Activated T-helper 2 cell treated with anti-CD3 and anti-CD28 coated beads, Interferon-gamma antibody, Interleukin-2, Interleukin-4, amounts not matched to agents 10 μg/mL and 5 μg/mL and 100 μg/mL, durations not matched to agents 14 hours and 24 hours and 36 hours (primary cell): Measurements from ENCODE around the gene CUL7. TPM values are rescaled to one million over a fixed set of nuclear protein-coding genes. Genes with fewer than 3 reads are reported as not detected.
"Not testable (repeated sequence)": the region's sequence is repeated elsewhere in the genome, so short reads cannot be mapped to it uniquely, and the experiment has no call there.

ENCODE experiments used
- DNase-seq: peaks from one replicate; pipeline ENCODE4 v3.0.0; 2021; ENCODE audit warnings: low spot score
- H3K27ac Mint-ChIP-seq: one replicate; pipeline ENCODE4 v1.8.0; 2021; ENCODE audit warnings: mixed read lengths
- H3K27me3 Mint-ChIP-seq: one replicate; pipeline ENCODE4 v1.8.0; 2021; ENCODE audit warnings: low read depth, mixed read lengths
- H3K36me3 Mint-ChIP-seq: one replicate; pipeline ENCODE4 v1.8.0; 2021; ENCODE audit warnings: low read depth, mixed read lengths
- H3K4me1 Mint-ChIP-seq: one replicate; pipeline ENCODE4 v1.8.0; 2021; ENCODE audit warnings: low read depth, mixed read lengths
- H3K4me3 Mint-ChIP-seq: one replicate; pipeline ENCODE4 v1.8.0; 2021; ENCODE audit warnings: low read depth, mild to moderate bottlenecking, moderate library complexity, mixed read lengths
- H3K9me3 Mint-ChIP-seq: one replicate; pipeline ENCODE4 v1.8.0; 2021; ENCODE audit warnings: mixed read lengths
- intact Hi-C: fragments of 100-400 bp; cut with micrococcal nuclease; formaldehyde crosslinking; loops from one replicate; pipeline ENCODE4 v1.15.1; 2023
- total RNA-seq: library from RNA; stranded (reverse); gene quantifications from 2 replicates; pipeline ENCODE4 v1.2.3, GENCODE V29; 2022

The CUL7 gene
- total RNA-seq, 1 donor from 2014 or later = 27.3 TPM

- Mint-ChIP-seq H3K9me3 (no peaks in the 10 kb centered on the region), H3K4me1 (peaks cover 44% of the 10 kb centered on the region), H3K27me3 (no peaks in the 10 kb centered on the region), H3K36me3 (peaks cover 64% of the 10 kb centered on the region), H3K27ac (no peak overlapping the region), H3K4me3 (peak overlapping the region; percentile 23)
- no peak for DNase-seq
- intact Hi-C loops = no loop called here
Measured at GRCh38 chr6:43016176-43016942, 37.3 kb downstream of the CUL7 start.

GRCh38 chr6:43014434-43014909 is 39.2 kb downstream of the CUL7 start:
- no peak for DNase-seq
- Mint-ChIP-seq H3K9me3 (no peaks in the 10 kb centered on the region), H3K27me3 (no peaks in the 10 kb centered on the region), H3K4me1 (peaks cover 36% of the 10 kb centered on the region), H3K27ac (peak overlapping the region; percentile 74), H3K4me3 (peak overlapping the region; percentile 96), H3K36me3 (peaks cover 68% of the 10 kb centered on the region)
- intact Hi-C loops = loop anchor here (1.0 to 2.0 kb wide), 4 partner anchors 45 to 268 kb away; partner anchors contain the start of genes CNPY3, KLC4, MRPL2 and TBCC

DNA sequence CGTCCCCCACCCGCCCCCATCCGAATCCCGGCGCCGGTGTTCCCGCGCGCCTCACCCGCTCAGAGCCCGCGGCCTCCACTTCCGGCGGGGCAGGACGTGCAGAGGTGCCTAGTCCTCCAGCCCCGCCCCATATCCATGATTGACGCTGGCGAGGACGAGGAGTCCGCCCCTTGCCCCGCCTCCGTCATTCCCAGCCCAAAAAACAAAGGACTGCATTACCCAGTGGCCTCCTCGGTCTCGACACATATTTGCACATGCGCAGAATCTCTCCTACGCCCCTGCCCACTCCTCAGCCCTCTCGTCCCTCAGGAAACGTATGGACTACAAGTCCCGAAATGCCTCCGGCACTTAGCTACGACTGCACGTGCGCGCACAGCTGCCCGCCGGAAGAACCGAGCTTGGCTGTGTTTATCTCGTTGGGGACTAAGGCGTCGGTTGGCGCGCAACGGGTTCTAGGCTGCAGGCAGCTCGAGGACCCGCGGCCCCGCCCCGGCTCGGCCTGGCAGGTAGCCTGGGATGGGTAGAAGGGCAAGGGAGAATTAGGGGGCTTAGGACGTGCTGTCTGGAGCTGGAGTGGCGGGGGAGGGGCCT is 39.7 kb downstream of the CUL7 start, which contains the start of the genes KLHDC3 and MEA1:
Gene KLHDC3, plus strand, starts transcription at position 407 of the 591 bp plus-strand sequence. CDS start 2,944 bp downstream, outside the sequence.
Gene MEA1, minus strand, starts transcription at position 104 of the 591 bp plus-strand sequence. CDS start 133 bp downstream, outside the sequence.
- Mint-ChIP-seq H3K27me3 (no peaks in the 10 kb centered on the region), H3K36me3 (peaks cover 67% of the 10 kb centered on the region), H3K9me3 (no peaks in the 10 kb centered on the region), H3K4me3 (peak within 1 kb of the TSS; percentile 96), H3K4me1 (peaks cover 35% of the 10 kb centered on the region), H3K27ac (peak within 1 kb of the TSS; percentile 74)
- DNase-seq = peak; percentile 99
- intact Hi-C loops = loop anchor here (1.0 to 2.0 kb wide), 6 partner anchors 35 to 268 kb away; partner anchors contain the start of genes CNPY3, KLC4, MRPL2 and PEX6

DNA sequence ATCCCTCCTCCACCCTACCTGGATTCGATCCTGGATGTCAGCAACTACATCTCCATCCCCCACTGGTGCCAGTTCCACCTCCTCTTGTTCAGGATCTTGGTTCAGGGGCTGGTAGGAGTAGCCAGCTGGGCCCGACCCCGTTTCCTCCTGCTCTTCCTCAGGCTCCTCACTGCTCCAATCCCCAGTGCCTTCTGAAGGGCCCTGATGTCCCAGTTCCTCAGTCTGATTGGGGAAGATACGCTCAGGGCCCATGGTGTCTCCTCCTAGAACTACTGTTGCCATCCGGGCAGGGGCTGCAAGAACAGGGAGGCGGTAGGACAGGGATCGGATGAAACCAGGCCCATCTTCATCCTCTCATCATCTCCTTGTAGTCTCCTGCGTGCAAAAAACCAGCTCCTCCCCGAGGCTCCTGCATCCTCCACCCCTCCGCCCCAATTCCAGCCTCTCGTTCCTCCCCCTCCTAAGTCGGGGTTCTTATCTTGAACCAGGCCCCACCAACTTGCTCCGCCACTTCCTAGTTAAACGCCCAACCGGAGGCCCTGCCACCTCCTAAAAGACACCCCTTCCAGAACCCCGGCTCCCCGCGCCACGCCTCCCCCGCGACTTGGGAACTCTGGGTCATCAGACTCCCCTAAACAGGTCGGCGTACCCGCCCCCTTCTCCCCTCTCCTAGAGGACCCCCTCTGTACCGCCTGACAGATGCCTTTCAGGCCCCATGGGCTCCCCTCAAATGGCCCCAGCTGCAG is 40.4 kb downstream of the CUL7 start:
- peaks cover 67% of the 10 kb centered on the region for H3K36me3 Mint-ChIP-seq
- intact Hi-C loops = loop anchor here (1.0 to 2.0 kb wide), 2 partner anchors 34 to 158 kb away; partner anchors contain the start of genes PEX6 and SRF

GRCh38 chr6:43012364-43012763 is 41.3 kb downstream of the CUL7 start:
- Mint-ChIP-seq H3K36me3 (peaks cover 67% of the 10 kb centered on the region), H3K4me1 (peaks cover 35% of the 10 kb centered on the region), H3K9me3 (no peaks in the 10 kb centered on the region), H3K27ac (peak overlapping the region; percentile 18), H3K27me3 (no peaks in the 10 kb centered on the region), H3K4me3 (peak overlapping the region; percentile 96)
- DNase-seq = no peak
- intact Hi-C loops = loop anchor here (2.0 kb wide), 1 partner anchor 158 kb away; the partner anchor contains the start of gene SRF

More for the DNA sequence above, 40.4 kb downstream of the CUL7 start:
- H3K4me3 Mint-ChIP-seq = peak overlapping the region; percentile 96
- H3K4me1 Mint-ChIP-seq = peaks cover 35% of the 10 kb centered on the region
- H3K27me3 Mint-ChIP-seq = no peaks in the 10 kb centered on the region
- no peaks in the 10 kb centered on the region for H3K9me3 Mint-ChIP-seq
- no peak for DNase-seq
- H3K27ac Mint-ChIP-seq = peak overlapping the region; percentile 74

DNA sequence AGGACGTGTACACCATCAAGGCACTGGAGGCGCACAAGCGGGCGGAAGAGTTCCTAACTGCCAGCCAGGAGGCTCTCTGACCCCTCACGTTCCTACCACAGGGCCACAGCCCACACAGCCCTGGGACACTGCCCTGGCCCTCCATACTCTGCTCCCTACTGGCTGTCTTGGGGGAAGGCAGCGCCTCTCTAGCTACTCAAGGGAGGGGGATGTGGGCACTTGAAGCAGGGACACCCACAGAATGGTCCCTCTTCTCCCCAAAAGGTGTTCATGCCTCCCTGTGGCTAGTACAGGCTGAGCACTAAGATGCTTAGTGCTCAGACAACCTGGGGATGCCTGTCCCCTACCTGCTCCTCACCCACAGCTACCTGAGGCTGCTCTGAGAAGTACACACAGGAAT is 42.4 kb downstream of the CUL7 start:
- intact Hi-C loops = no loop called here
- no peaks in the 10 kb centered on the region for H3K27me3 Mint-ChIP-seq
- H3K4me3 Mint-ChIP-seq = no peak overlapping the region
- H3K4me1 Mint-ChIP-seq = peaks cover 34% of the 10 kb centered on the region
- H3K27ac Mint-ChIP-seq = no peak overlapping the region
- H3K9me3 Mint-ChIP-seq = no peaks in the 10 kb centered on the region
- H3K36me3 Mint-ChIP-seq = peaks cover 72% of the 10 kb centered on the region
- DNase-seq = no peak

DNA sequence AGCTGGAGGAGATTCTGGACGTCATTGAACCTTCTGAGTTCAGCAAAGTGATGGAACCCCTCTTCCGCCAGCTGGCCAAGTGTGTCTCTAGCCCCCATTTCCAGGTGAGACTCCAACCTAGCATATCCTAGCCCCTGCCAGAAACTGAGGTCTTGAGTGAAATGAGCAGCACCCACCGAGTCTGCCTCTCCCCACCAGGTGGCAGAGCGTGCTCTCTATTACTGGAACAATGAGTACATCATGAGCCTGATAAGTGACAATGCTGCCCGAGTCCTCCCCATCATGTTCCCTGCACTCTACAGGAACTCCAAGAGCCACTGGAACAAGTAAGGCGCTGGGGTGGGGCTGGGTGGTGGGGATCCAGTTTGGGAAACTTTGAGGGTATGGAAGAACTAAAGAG is 44.5 kb downstream of the CUL7 start:
- Mint-ChIP-seq H3K9me3 (no peaks in the 10 kb centered on the region), H3K27ac (no peak overlapping the region), H3K4me3 (no peak overlapping the region), H3K27me3 (no peaks in the 10 kb centered on the region), H3K36me3 (peaks cover 73% of the 10 kb centered on the region), H3K4me1 (peaks cover 22% of the 10 kb centered on the region)
- no peak for DNase-seq
- intact Hi-C loops = loop anchor here (1.0 kb wide), 1 partner anchor 134 kb away; no protein-coding TSS in a partner anchor

GRCh38 chr6:43007126-43007525 is 46.5 kb downstream of the CUL7 start:
- peaks cover 5% of the 10 kb centered on the region for H3K4me1 Mint-ChIP-seq

DNA sequence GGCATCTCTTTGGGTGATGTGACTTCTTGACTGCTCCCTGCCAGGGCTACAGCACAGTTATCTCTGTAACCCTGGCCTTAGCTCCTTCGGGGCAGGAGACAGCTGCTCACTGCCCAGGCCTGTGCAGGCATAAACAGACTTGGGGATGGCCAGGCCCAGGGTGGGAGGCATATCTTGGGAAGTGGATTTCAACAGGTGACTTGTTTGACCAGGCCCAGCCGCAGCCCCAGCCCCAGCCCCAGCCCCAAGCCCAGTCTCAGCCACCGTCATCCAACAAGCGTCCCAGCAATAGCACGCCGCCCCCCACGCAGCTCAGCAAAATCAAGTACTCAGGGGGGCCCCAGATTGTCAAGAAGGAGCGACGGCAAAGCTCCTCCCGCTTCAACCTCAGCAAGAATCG is 47.4 kb downstream of the CUL7 start:
- H3K4me3 Mint-ChIP-seq = no peak overlapping the region
- intact Hi-C loops = no loop called here
- no peaks in the 10 kb centered on the region for H3K27me3 Mint-ChIP-seq
- H3K9me3 Mint-ChIP-seq = no peaks in the 10 kb centered on the region
- H3K4me1 Mint-ChIP-seq = no peaks in the 10 kb centered on the region
- peaks cover 50% of the 10 kb centered on the region for H3K36me3 Mint-ChIP-seq
- H3K27ac Mint-ChIP-seq = no peak overlapping the region
- DNase-seq = no peak

More at GRCh38 chr6:43007126-43007525, 46.5 kb downstream of the CUL7 start:
- Mint-ChIP-seq H3K27me3 (no peaks in the 10 kb centered on the region), H3K36me3 (peaks cover 57% of the 10 kb centered on the region), H3K4me3 (no peak overlapping the region), H3K9me3 (no peaks in the 10 kb centered on the region), H3K27ac (no peak overlapping the region)
- DNase-seq = no peak
- intact Hi-C loops = no loop called here

DNA sequence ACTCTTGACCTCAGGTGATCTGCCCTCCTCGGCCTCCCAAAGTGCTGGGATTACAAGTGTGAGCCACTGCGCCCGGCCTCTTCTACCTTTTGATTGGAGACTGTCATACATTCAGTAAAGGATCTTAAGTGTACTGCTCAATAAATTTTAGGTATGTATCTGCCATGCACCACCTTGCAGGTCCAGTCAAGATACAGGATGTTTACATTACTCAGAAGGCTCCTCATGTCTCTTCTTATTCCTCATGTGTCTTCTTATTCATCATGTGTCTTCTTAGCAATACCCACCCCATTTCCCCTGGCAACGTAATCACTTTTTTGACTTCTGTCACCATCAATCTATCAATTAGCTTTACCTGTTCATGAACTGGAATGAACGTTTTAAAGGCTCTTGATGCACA is 47.8 kb downstream of the CUL7 start:
- Mint-ChIP-seq H3K36me3 (peaks cover 46% of the 10 kb centered on the region), H3K4me3 (no peak overlapping the region), H3K4me1 (no peaks in the 10 kb centered on the region), H3K27ac (no peak overlapping the region), H3K27me3 (no peaks in the 10 kb centered on the region), H3K9me3 (no peaks in the 10 kb centered on the region)
- intact Hi-C loops = no loop called here
- no peak for DNase-seq

GRCh38 chr6:43001843-43002242 is 51.8 kb downstream of the CUL7 start:
- no peaks in the 10 kb centered on the region for H3K4me1 Mint-ChIP-seq
- no peak for DNase-seq
- H3K9me3 Mint-ChIP-seq = no peaks in the 10 kb centered on the region
- H3K27me3 Mint-ChIP-seq = no peaks in the 10 kb centered on the region
- peaks cover 18% of the 10 kb centered on the region for H3K36me3 Mint-ChIP-seq
- no peak overlapping the region for H3K27ac Mint-ChIP-seq
- intact Hi-C loops = no loop called here
- no peak overlapping the region for H3K4me3 Mint-ChIP-seq

GRCh38 chr6:42998205-42998604 is 55.4 kb downstream of the CUL7 start:
- intact Hi-C loops, H3K9me3 Mint-ChIP-seq, H3K4me3 Mint-ChIP-seq, H3K27me3 Mint-ChIP-seq, H3K27ac Mint-ChIP-seq, DNase-seq, H3K4me1 Mint-ChIP-seq: not testable (repeated sequence)
- H3K36me3 Mint-ChIP-seq = peaks cover 14% of the 10 kb centered on the region
